SK-N-SH (cell line): ENCODE measurements around the gene RGS7.

Experiments
- FOSL2 ChIP-seq: IDR thresholded peaks from 2 replicates; pipeline ENCODE4 v1.4.0; 2012; ENCODE audit warnings: low read depth, mild to moderate bottlenecking, moderate library complexity, borderline replicate concordance
- NRF1 ChIP-seq: IDR thresholded peaks from 2 replicates; pipeline ENCODE4 v1.6.1; 2012; ENCODE audit warnings: low read depth, mild to moderate bottlenecking, low read length
- POLR2AphosphoS5 ChIP-seq: IDR thresholded peaks from 2 replicates; pipeline ENCODE4 v1.6.1; 2012; ENCODE audit warnings: low read depth, low read length
- RAD21 ChIP-seq: IDR thresholded peaks from 2 replicates; pipeline ENCODE4 v1.6.1; 2012; ENCODE audit warnings: mild to moderate bottlenecking, low read length
- RFX5 ChIP-seq: IDR thresholded peaks from 2 replicates; pipeline ENCODE4 v1.6.1; 2012; ENCODE audit warnings: mild to moderate bottlenecking, improper control_type of control experiment, low read length
- SMC3 ChIP-seq: IDR thresholded peaks from 2 replicates; pipeline ENCODE4 v1.6.1; 2012; ENCODE audit warnings: low read depth, low read length, improper control_type of control experiment
- USF2 ChIP-seq: fragments of 150-350 bp; IDR thresholded peaks from 2 replicates; pipeline ENCODE4 v1.6.1; 2017; ENCODE audit warnings: antibody characterized with exemption, low read length, low read depth, borderline replicate concordance
- YY1 ChIP-seq: IDR thresholded peaks from 2 replicates; pipeline ENCODE4 v1.4.0; 2012; ENCODE audit warnings: low read depth, mild to moderate bottlenecking
- TF ChIP-seq, protein P1 (sequence below): fragments of 200-600 bp; sonication (generic); IDR thresholded peaks from 2 replicates; pipeline ENCODE4 v1.6.1; 2017; ENCODE audit warnings: antibody characterized with exemption, mild to moderate bottlenecking, moderate library complexity

GRCh38 chr1:241118049-241118448 lies 239.0 kb downstream of the RGS7 start:
- TF ChIP-seq, protein P1, sequence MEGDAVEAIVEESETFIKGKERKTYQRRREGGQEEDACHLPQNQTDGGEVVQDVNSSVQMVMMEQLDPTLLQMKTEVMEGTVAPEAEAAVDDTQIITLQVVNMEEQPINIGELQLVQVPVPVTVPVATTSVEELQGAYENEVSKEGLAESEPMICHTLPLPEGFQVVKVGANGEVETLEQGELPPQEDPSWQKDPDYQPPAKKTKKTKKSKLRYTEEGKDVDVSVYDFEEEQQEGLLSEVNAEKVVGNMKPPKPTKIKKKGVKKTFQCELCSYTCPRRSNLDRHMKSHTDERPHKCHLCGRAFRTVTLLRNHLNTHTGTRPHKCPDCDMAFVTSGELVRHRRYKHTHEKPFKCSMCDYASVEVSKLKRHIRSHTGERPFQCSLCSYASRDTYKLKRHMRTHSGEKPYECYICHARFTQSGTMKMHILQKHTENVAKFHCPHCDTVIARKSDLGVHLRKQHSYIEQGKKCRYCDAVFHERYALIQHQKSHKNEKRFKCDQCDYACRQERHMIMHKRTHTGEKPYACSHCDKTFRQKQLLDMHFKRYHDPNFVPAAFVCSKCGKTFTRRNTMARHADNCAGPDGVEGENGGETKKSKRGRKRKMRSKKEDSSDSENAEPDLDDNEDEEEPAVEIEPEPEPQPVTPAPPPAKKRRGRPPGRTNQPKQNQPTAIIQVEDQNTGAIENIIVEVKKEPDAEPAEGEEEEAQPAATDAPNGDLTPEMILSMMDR, result no peak
- TF ChIP-seq NRF1, result no peak
- TF ChIP-seq FOSL2, result no peak
- TF ChIP-seq YY1, result no peak
- no peak for TF ChIP-seq POLR2AphosphoS5
- no peak for TF ChIP-seq USF2
- TF ChIP-seq SMC3, result no peak
- no peak for TF ChIP-seq RFX5
- TF ChIP-seq RAD21, result no peak
